K562 (cell line): ENCODE data around the gene PTPN1. TPM values are rescaled to one million over a fixed set of nuclear protein-coding genes. Genes with fewer than 3 reads are reported as not detected.

Source experiments
- ATAC-seq: fragments of 200-7000 bp; cut with Tn5 transposase; 3 replicates; pipeline ENCODE4 v1.9.1; 2020; ENCODE audit warnings: moderate library complexity
- BruUV-seq: library from RNA; stranded (reverse); fragments of 400-500 nt; replicated peaks from 2 replicates; lab custom pipeline; 2021; lab: Mats Ljungman, UMichigan
- CTCF ChIA-PET: fragments of 300-600 bp; formaldehyde crosslinking; extraction: SDS; loops from one replicate; lab custom pipeline; 2021; ENCODE audit warnings: low intra/inter-chr PET ratio; lab: Yijun Ruan, JAX
- POLR2A ChIA-PET: fragments of 300-600, 350-650 bp; sonication (Branson Sonifier 250); formaldehyde crosslinking; extraction: SDS; loops from one replicate; lab custom pipeline; 2021; ENCODE audit warnings: antibody characterized with exemption, inconsistent platforms; lab: Yijun Ruan, JAX
- DNase-seq, 4 experiments: peaks; one replicate each; pipeline versions ENCODE4 v3.0.0 to v3.0.0-alpha.2; 2011 to 2018; ENCODE audit warnings: low spot score in 3 of 4, mixed read lengths in 3 of 4; ENCODE audit errors: extremely low read depth in 1 of 4
- FAIRE-seq: peaks from 2 replicates; lab custom pipeline; 2011; peaks lifted over from hg19 to GRCh38; lab: Jason Lieb, UNC
- H2AFZ ChIP-seq: 2 replicates; pipeline ENCODE4 v1.6.0; 2011; ENCODE audit warnings: low read depth, low read length, control low read depth, inconsistent platforms
- H3K27ac ChIP-seq: fragments of 200-600 bp; 3 replicates; pipeline ENCODE4 v1.8.0; 2011; ENCODE audit warnings: low read depth, mild to moderate bottlenecking, control low read depth, inconsistent platforms, low read length, moderate library complexity, mixed read lengths; ENCODE audit errors: extremely low read depth
- H3K27me3 ChIP-seq, 2 experiments: fragments of 300-600 bp in 1 of 2; 2 replicates in 1 of 2; 3 replicates in 1 of 2; pipeline versions ENCODE4 v1.6.0 to v1.8.0; 2011; ENCODE audit warnings: inconsistent platforms in 2 of 2, low read length in 2 of 2, mild to moderate bottlenecking in 1 of 2, mixed read lengths in 1 of 2, moderate library complexity in 1 of 2; ENCODE audit not compliant: control insufficient read depth in 2 of 2, insufficient read depth in 2 of 2
- H3K36me3 ChIP-seq: fragments of 300-600 bp; 3 replicates; pipeline ENCODE4 v1.8.0; 2011; ENCODE audit warnings: mild to moderate bottlenecking, low read length, inconsistent platforms; ENCODE audit not compliant: control insufficient read depth, insufficient read depth
- H3K4me1 ChIP-seq, 2 experiments: fragments of 200-600 bp in 1 of 2; replicated peaks in 1 of 2; 2 replicates in 1 of 2; 3 replicates in 1 of 2; pipeline versions ENCODE4 v1.5.1 to v1.8.0; 2011; ENCODE audit warnings: inconsistent platforms in 2 of 2, low read length in 2 of 2, mild to moderate bottlenecking in 1 of 2, mixed read lengths in 1 of 2, moderate library complexity in 1 of 2; ENCODE audit not compliant: control insufficient read depth in 2 of 2, insufficient read depth in 2 of 2
- H3K4me2 ChIP-seq: 2 replicates; pipeline ENCODE4 v1.6.1; 2011; ENCODE audit warnings: low read length, control low read depth, inconsistent platforms, mixed read lengths; ENCODE audit not compliant: insufficient read depth
- H3K4me3 ChIP-seq: fragments of 200-600 bp; sonication (generic), shearing (Covaris generic); 2 replicates; pipeline ENCODE4 v1.5.1; 2016; ENCODE audit warnings: control low read depth, inconsistent platforms
- H3K79me2 ChIP-seq: fragments of 200-600 bp; 3 replicates; pipeline ENCODE4 v1.8.0; 2011; ENCODE audit warnings: low read length, inconsistent platforms; ENCODE audit not compliant: control insufficient read depth, insufficient read depth
- H3K9ac ChIP-seq, 2 experiments: 2 replicates each; pipeline versions ENCODE4 v1.6.0 to v1.6.1; 2011; ENCODE audit warnings: low read depth in 2 of 2, low read length in 2 of 2, control low read depth in 1 of 2, inconsistent platforms in 1 of 2, mild to moderate bottlenecking in 1 of 2, mixed read lengths in 1 of 2; ENCODE audit not compliant: insufficient read depth in 1 of 2
- H3K9me1 ChIP-seq: one replicate; pipeline ENCODE4 v1.6.0; 2011; ENCODE audit warnings: inconsistent platforms, mild to moderate bottlenecking, low read length, moderate library complexity; ENCODE audit not compliant: control insufficient read depth, insufficient read depth
- H3K9me3 ChIP-seq: replicated peaks from 2 replicates; pipeline ENCODE4 v1.5.1; 2011; ENCODE audit warnings: low read depth, low read length, inconsistent platforms; ENCODE audit not compliant: control insufficient read depth, insufficient read depth
- H4K20me1 ChIP-seq: replicated peaks from 2 replicates; pipeline ENCODE4 v1.6.1; 2011; ENCODE audit warnings: low read length, inconsistent platforms, mixed read lengths; ENCODE audit not compliant: control insufficient read depth, insufficient read depth
- BRCA1 ChIP-seq, 2 experiments: fragments of 450-650 bp in 1 of 2; sonication (generic) in 1 of 2; formaldehyde crosslinking in 1 of 2; IDR thresholded peaks; 2 replicates each; pipeline versions ENCODE4 v1.5.0 to v1.6.1; 2017 to 2020; ENCODE audit warnings: mild to moderate bottlenecking in 1 of 2, missing genetic modification reagents in 1 of 2
- C11orf30 ChIP-seq: fragments of 450-650 bp; IDR thresholded peaks from 2 replicates; pipeline ENCODE4 v1.6.1; 2016; ENCODE audit warnings: low read depth, mild to moderate bottlenecking
- CBX8 ChIP-seq: fragments of 200-600 bp; sonication (generic); IDR thresholded peaks from 2 replicates; pipeline ENCODE4 v1.6.1; 2012; ENCODE audit warnings: borderline replicate concordance, mixed run types, low read depth, mild to moderate bottlenecking, moderate library complexity, mixed read lengths, low read length, control low read depth, inconsistent platforms; ENCODE audit not compliant: poor library complexity, severe bottlenecking; ENCODE audit errors: extremely low read depth
- L3MBTL2 ChIP-seq: fragments of 450-650 bp; IDR thresholded peaks from 2 replicates; pipeline ENCODE4 v1.6.1; 2016; ENCODE audit warnings: mild to moderate bottlenecking, moderate library complexity
- MYNN ChIP-seq, 2 experiments: sonication (generic); formaldehyde crosslinking in 1 of 2; IDR thresholded peaks; 2 replicates each; pipeline versions ENCODE4 v1.5.0 to v1.6.1; 2016 to 2020; ENCODE audit warnings: antibody characterized with exemption in 1 of 2, missing genetic modification reagents in 1 of 2
- NR2C1 ChIP-seq, 2 experiments: fragments of 450-650 bp; IDR thresholded peaks; 2 replicates each; pipeline ENCODE4 v1.6.1; 2017; ENCODE audit warnings: mild to moderate bottlenecking in 2 of 2, antibody characterized with exemption in 1 of 2, inconsistent platforms in 1 of 2, missing compliant biosample characterization in 1 of 2, missing genetic modification characterization in 1 of 2
- NR2C2 ChIP-seq, 2 experiments: fragments of 200-800 bp in 1 of 2; sonication (Bioruptor generic) in 1 of 2; sonication (generic) in 1 of 2; formaldehyde crosslinking in 1 of 2; IDR thresholded peaks; 2 replicates each; pipeline versions ENCODE4 v1.6.1 to v1.8.0; 2016 to 2022; ENCODE audit warnings: mild to moderate bottlenecking in 1 of 2, missing compliant biosample characterization in 1 of 2, missing genetic modification characterization in 1 of 2, missing genetic modification reagents in 1 of 2
- OTX1 ChIP-seq: fragments of 450-650 bp; formaldehyde crosslinking; IDR thresholded peaks from 2 replicates; pipeline ENCODE4 v1.4.0; 2022; ENCODE audit warnings: mild to moderate bottlenecking
- SMARCA4 ChIP-seq: fragments of 450-650 bp; IDR thresholded peaks from 2 replicates; pipeline ENCODE4 v1.6.1; 2016
- ZFP36 ChIP-seq: fragments of 150-350 bp; IDR thresholded peaks from 2 replicates; pipeline ENCODE4 v1.6.1; 2018; ENCODE audit warnings: low read length, low read depth; ENCODE audit not compliant: partially characterized antibody
- ZNF224 ChIP-seq: sonication (generic); formaldehyde crosslinking; IDR thresholded peaks from 2 replicates; pipeline ENCODE4 v1.8.0; 2022; ENCODE audit warnings: mild to moderate bottlenecking, missing genetic modification reagents
- ZNF232 ChIP-seq: sonication (generic); formaldehyde crosslinking; IDR thresholded peaks from 2 replicates; pipeline ENCODE4 v1.8.0; 2022; ENCODE audit warnings: mild to moderate bottlenecking, missing genetic modification reagents
- ZNF316 ChIP-seq: fragments of 450-650 bp; IDR thresholded peaks from 2 replicates; pipeline ENCODE4 v1.6.1; 2016
- WGBS: fragments of 100-300 bp; shearing (Covaris generic); methylation state at CpG from one replicate; pipeline ENCODE4 v1.1.6; 2016; ENCODE audit warnings: low coverage, mixed read lengths; ENCODE audit not compliant: insufficient coverage; ENCODE audit errors: missing lambda C conversion rate; 5-methylcytosine and 5-hydroxymethylcytosine counted together
- in situ Hi-C: fragments of 300-500 bp; cut with MboI; formaldehyde crosslinking; loops from 4 replicates; pipeline ENCODE4 v1.15.0; 2018; ENCODE audit warnings: inconsistent platforms, mixed read lengths
- intact Hi-C: fragments of 100-400 bp; cut with micrococcal nuclease; formaldehyde crosslinking; loops from 2 replicates; pipeline ENCODE4 v1.14.2; 2022
- polyA plus RNA-seq, 8 experiments: library from polyadenylated mRNA; depleted of rRNA in 4 of 8; stranded (reverse) in 5 of 8; unstranded in 3 of 8; fragments of >200 nt; fragmentation: Nextera tagmentation in 2 of 8; fragmentation: Illumina TruSeq in 1 of 8; extraction: Ambion mirVana in 2 of 8; extraction: Trizol in 1 of 8; gene quantifications; 2 replicates each; pipeline versions ENCODE4 v1.2.1 to v1.2.3, GENCODE V29; 2011 to 2014; ENCODE audit warnings: inconsistent platforms in 1 of 8, missing spikeins in 1 of 8
- total RNA-seq, 7 experiments: library from RNA; depleted of rRNA in 6 of 7; stranded (reverse); fragments of >200 nt in 6 of 7; fragmentation: Illumina TruSeq in 2 of 7; extraction: Trizol in 2 of 7; gene quantifications; 2 replicates each; pipeline versions ENCODE4 v1.2.1 to v1.2.3, GENCODE V29; 2011 to 2021; ENCODE audit warnings: low replicate concordance in 1 of 7
- TF ChIP-seq, protein P1 (sequence below): sonication (generic); formaldehyde crosslinking; IDR thresholded peaks from 2 replicates; pipeline ENCODE4 v1.8.0; 2022; ENCODE audit warnings: mild to moderate bottlenecking, missing genetic modification reagents
- TF ChIP-seq, protein P2 (sequence below): sonication (generic); formaldehyde crosslinking; IDR thresholded peaks from 2 replicates; pipeline ENCODE4 v1.8.0; 2022; ENCODE audit warnings: mild to moderate bottlenecking, missing genetic modification reagents

The PTPN1 gene
- total and polyA plus RNA-seq, 9 of the 15 experiments (the other 6 are each of a cell fraction or from before 2014, with no cell fraction given): 11.0 to 85.3 (median 54.0) TPM

DNA sequence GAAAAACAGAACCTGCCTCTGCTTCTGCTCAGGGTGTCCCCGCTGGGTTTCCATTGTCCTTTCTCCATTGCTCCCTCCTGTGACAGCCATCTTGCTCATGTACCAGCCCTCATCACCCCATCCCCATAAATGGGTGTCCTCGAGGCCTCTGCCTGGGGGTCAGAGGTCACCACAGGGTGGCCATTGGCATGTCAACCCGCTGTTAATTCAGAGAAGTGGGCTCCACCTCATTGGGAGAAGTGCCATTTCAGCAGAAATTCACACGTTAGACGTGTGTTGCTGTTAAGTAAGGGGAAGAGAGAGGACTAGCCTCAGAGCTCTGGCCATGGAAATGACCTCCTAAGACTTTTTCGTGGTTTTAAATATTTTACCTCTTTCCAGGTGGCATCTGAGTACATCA lies 71.9 kb downstream of the PTPN1 start:
- no peaks in the 10 kb centered on the region for H3K9me3 ChIP-seq
- H3K4me1 ChIP-seq: peaks cover 0 to 11% of the 10 kb centered on the region in 2 experiments; a peak in 1 of 5 replicates
- H2AFZ ChIP-seq: no peak overlapping the region
- no peaks in the 10 kb centered on the region for H3K79me2 ChIP-seq
- in situ Hi-C loops (no loop called here), intact Hi-C loops (no loop called here)
- H3K36me3 ChIP-seq: peaks cover 99% of the 10 kb centered on the region
- DNase-seq (no peak), ATAC-seq (no peak), FAIRE-seq (no peak)
- TF ChIP-seq SMARCA4 (no peak), NR2C1 (IDR thresholded peaks at IDR 0.05) (peak; percentile 58; the same call in 1 of the 2 replicates), NR2C1 (tag; IDR thresholded peaks at IDR 0.05) (peak; percentile 74), L3MBTL2 (no peak), MYNN (IDR thresholded peaks at IDR 0.05) (no peak), MYNN (CRISPR knock-in tag; IDR thresholded peaks at IDR 0.05) (no peak), ZFP36 (no peak), ZNF224 (CRISPR knock-in tag) (no peak), CBX8 (no peak), BRCA1 (IDR thresholded peaks at IDR 0.05) (no peak), BRCA1 (CRISPR knock-in tag; IDR thresholded peaks at IDR 0.05) (no peak), C11orf30 (peak; percentile 37; the same call in 1 of the 2 replicates), NR2C2 (CRISPR knock-in tag; IDR thresholded peaks at IDR 0.05) (no peak), NR2C2 (tag; IDR thresholded peaks at IDR 0.05) (peak; percentile 63), ZNF316 (peak; percentile 57; the same call in 1 of the 2 replicates), ZNF232 (CRISPR knock-in tag) (no peak), OTX1 (no peak)
- TF ChIP-seq, protein P1, sequence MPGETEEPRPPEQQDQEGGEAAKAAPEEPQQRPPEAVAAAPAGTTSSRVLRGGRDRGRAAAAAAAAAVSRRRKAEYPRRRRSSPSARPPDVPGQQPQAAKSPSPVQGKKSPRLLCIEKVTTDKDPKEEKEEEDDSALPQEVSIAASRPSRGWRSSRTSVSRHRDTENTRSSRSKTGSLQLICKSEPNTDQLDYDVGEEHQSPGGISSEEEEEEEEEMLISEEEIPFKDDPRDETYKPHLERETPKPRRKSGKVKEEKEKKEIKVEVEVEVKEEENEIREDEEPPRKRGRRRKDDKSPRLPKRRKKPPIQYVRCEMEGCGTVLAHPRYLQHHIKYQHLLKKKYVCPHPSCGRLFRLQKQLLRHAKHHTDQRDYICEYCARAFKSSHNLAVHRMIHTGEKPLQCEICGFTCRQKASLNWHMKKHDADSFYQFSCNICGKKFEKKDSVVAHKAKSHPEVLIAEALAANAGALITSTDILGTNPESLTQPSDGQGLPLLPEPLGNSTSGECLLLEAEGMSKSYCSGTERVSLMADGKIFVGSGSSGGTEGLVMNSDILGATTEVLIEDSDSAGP: no peak
- TF ChIP-seq, protein P2, sequence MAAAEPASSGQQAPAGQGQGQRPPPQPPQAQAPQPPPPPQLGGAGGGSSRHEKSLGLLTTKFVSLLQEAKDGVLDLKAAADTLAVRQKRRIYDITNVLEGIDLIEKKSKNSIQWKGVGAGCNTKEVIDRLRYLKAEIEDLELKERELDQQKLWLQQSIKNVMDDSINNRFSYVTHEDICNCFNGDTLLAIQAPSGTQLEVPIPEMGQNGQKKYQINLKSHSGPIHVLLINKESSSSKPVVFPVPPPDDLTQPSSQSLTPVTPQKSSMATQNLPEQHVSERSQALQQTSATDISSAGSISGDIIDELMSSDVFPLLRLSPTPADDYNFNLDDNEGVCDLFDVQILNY (CRISPR knock-in tag): no peak
- H3K9ac ChIP-seq: no peak overlapping the region
- POLR2A ChIA-PET: interaction anchor here (0.7 kb wide), 2 partner anchors 40 to 194 kb away, joined by 3 read pairs; no protein-coding TSS in a partner anchor
- no TSS peak for BruUV-seq
- no peaks in the 10 kb centered on the region for H3K9me1 ChIP-seq
- H3K4me2 ChIP-seq: no peak overlapping the region
- H3K27ac ChIP-seq: no peak overlapping the region
- 74% methylated on average over 6 of the region's 6 CpGs for WGBS
- no peaks in the 10 kb centered on the region for H3K27me3 ChIP-seq
- CTCF ChIA-PET: interaction anchor here (0.6 kb wide), 1 partner anchor 73 kb away, joined by 5 read pairs; no protein-coding TSS in a partner anchor
- 0 out of 2 replicates have a peak, but pooled peaks cover 3% of the 10 kb centered on the region for H4K20me1 ChIP-seq
- no peak overlapping the region for H3K4me3 ChIP-seq
